ENCODE measurements around the gene LYSET. TPM values are rescaled to one million over a fixed set of nuclear protein-coding genes. Genes with fewer than 3 reads are reported as not detected.
"Not testable (repeated sequence)": the region's sequence is repeated elsewhere in the genome, so short reads cannot be mapped to it uniquely, and the experiment has no call there.

The LYSET gene
- total RNA-seq, 2 experiments from 2014 or later: 12.0 to 19.7 TPM

- H3K9me3 ChIP-seq (ENCODE audit: low read length): no peaks in the 10 kb centered on the region
- peaks cover 32% of the 10 kb centered on the region for H3K36me3 ChIP-seq (ENCODE audit: insufficient read depth, low read length)
- H2AFZ ChIP-seq (ENCODE audit: low read length): no peak overlapping the region
- CTCF ChIA-PET (ENCODE audit: unreplicated experiment): no interaction called here
- H3K4me3 ChIP-seq (ENCODE audit: low read depth, low read length, poor library complexity, severe bottlenecking): no peak overlapping the region
- no peak for DNase-seq (ENCODE audit: low spot score)
- no peaks in the 10 kb centered on the region for H3K79me2 ChIP-seq (ENCODE audit: insufficient read depth, low read depth, low read length)
- no peaks in the 10 kb centered on the region for H3K4me1 ChIP-seq (ENCODE audit: insufficient read depth, low read length, poor library complexity, severe bottlenecking)
- no peak for TF ChIP-seq CTCF (conservative IDR thresholded peaks at IDR 0.05; ENCODE audit: low read length)
- TF ChIP-seq EZH2phosphoT487 (IDR thresholded peaks at IDR 0.05; ENCODE audit: borderline replicate concordance, low read depth, low read length): no peak
- H4K20me1 ChIP-seq (ENCODE audit: insufficient read depth, low read length): no peaks in the 10 kb centered on the region
- no TSS peak for BruUV-seq (replicated peaks)
- POLR2A ChIA-PET: no interaction called here
- no peak overlapping the region for H3K4me2 ChIP-seq (ENCODE audit: low read length)
- H3K27ac ChIP-seq (ENCODE audit: low read depth, low read length, poor library complexity, severe bottlenecking): no peak overlapping the region
- intact Hi-C loops (cut with micrococcal nuclease; ENCODE audit: unreplicated experiment): no loop called here
- no peaks in the 10 kb centered on the region for H3K9me2 ChIP-seq (ENCODE audit: insufficient read depth, low read length)
These were observed 45.4 kb downstream of the LYSET start for GRCh38 chr14:93230539-93230938.

GRCh38 chr14:93231129-93231979 is 46.2 kb downstream of the LYSET start:
- DNase-seq (ENCODE audit: low spot score): no peak
- H4K20me1 ChIP-seq (ENCODE audit: insufficient read depth, low read length): no peaks in the 10 kb centered on the region
- no peaks in the 10 kb centered on the region for H3K9me3 ChIP-seq (ENCODE audit: low read length)
- peaks cover 25% of the 10 kb centered on the region for H3K36me3 ChIP-seq (ENCODE audit: insufficient read depth, low read length)
- H2AFZ ChIP-seq (ENCODE audit: low read length): no peak overlapping the region
- no peak overlapping the region for H3K4me3 ChIP-seq (ENCODE audit: low read depth, low read length, poor library complexity, severe bottlenecking)
- no peaks in the 10 kb centered on the region for H3K79me2 ChIP-seq (ENCODE audit: insufficient read depth, low read depth, low read length)
- TF ChIP-seq EZH2phosphoT487 (IDR thresholded peaks at IDR 0.05; ENCODE audit: borderline replicate concordance, low read depth, low read length) (no peak), CTCF (conservative IDR thresholded peaks at IDR 0.05; ENCODE audit: low read length) (no peak)
- no peak overlapping the region for H3K4me2 ChIP-seq (ENCODE audit: low read length)
- H3K27ac ChIP-seq (ENCODE audit: low read depth, low read length, poor library complexity, severe bottlenecking): no peak overlapping the region
- CTCF ChIA-PET (ENCODE audit: unreplicated experiment): no interaction called here
- POLR2A ChIA-PET: no interaction called here
- intact Hi-C loops (cut with micrococcal nuclease; ENCODE audit: unreplicated experiment): no loop called here
- no peaks in the 10 kb centered on the region for H3K9me2 ChIP-seq (ENCODE audit: insufficient read depth, low read length)
- H3K4me1 ChIP-seq (ENCODE audit: insufficient read depth, low read length, poor library complexity, severe bottlenecking): no peaks in the 10 kb centered on the region
- BruUV-seq (replicated peaks): no TSS peak

GRCh38 chr14:93232159-93232558 is 47.0 kb downstream of the LYSET start:
- CTCF ChIA-PET (ENCODE audit: unreplicated experiment): no interaction called here
- DNase-seq (ENCODE audit: low spot score): no peak
- Histone ChIP-seq H3K36me3 (ENCODE audit: insufficient read depth, low read length) (peaks cover 20% of the 10 kb centered on the region), H3K9me3 (ENCODE audit: low read length) (no peaks in the 10 kb centered on the region), H3K27ac (ENCODE audit: low read depth, low read length, poor library complexity, severe bottlenecking) (no peak overlapping the region), H3K9me2 (ENCODE audit: insufficient read depth, low read length) (no peaks in the 10 kb centered on the region), H3K4me3 (ENCODE audit: low read depth, low read length, poor library complexity, severe bottlenecking) (no peak overlapping the region), H3K4me2 (ENCODE audit: low read length) (no peak overlapping the region), H3K79me2 (ENCODE audit: insufficient read depth, low read depth, low read length) (no peaks in the 10 kb centered on the region), H3K4me1 (ENCODE audit: insufficient read depth, low read length, poor library complexity, severe bottlenecking) (no peaks in the 10 kb centered on the region), H4K20me1 (ENCODE audit: insufficient read depth, low read length) (no peaks in the 10 kb centered on the region), H2AFZ (ENCODE audit: low read length) (no peak overlapping the region)
- POLR2A ChIA-PET: interaction anchor here (0.7 kb wide), 1 partner anchor 64 kb away, joined by 3 read pairs; no protein-coding TSS in a partner anchor
- intact Hi-C loops (cut with micrococcal nuclease; ENCODE audit: unreplicated experiment): no loop called here
- BruUV-seq (replicated peaks): no TSS peak
- TF ChIP-seq EZH2phosphoT487 (IDR thresholded peaks at IDR 0.05; ENCODE audit: borderline replicate concordance, low read depth, low read length) (no peak), CTCF (conservative IDR thresholded peaks at IDR 0.05; ENCODE audit: low read length) (no peak)

GRCh38 chr14:93233078-93233477 is 48.0 kb downstream of the LYSET start:
- H3K27ac ChIP-seq (ENCODE audit: low read depth, low read length, poor library complexity, severe bottlenecking); intact Hi-C loops (cut with micrococcal nuclease; ENCODE audit: unreplicated experiment); H2AFZ ChIP-seq (ENCODE audit: low read length); BruUV-seq (replicated peaks); H3K9me2 ChIP-seq (ENCODE audit: insufficient read depth, low read length); H3K4me3 ChIP-seq (ENCODE audit: low read depth, low read length, poor library complexity, severe bottlenecking); DNase-seq (ENCODE audit: low spot score); H3K4me2 ChIP-seq (ENCODE audit: low read length); H3K9me3 ChIP-seq (ENCODE audit: low read length); H3K4me1 ChIP-seq (ENCODE audit: insufficient read depth, low read length, poor library complexity, severe bottlenecking); H3K79me2 ChIP-seq (ENCODE audit: insufficient read depth, low read depth, low read length); H4K20me1 ChIP-seq (ENCODE audit: insufficient read depth, low read length); POLR2A ChIA-PET; CTCF ChIA-PET (ENCODE audit: unreplicated experiment): not testable (repeated sequence)
- H3K36me3 ChIP-seq (ENCODE audit: insufficient read depth, low read length): peaks cover 11% of the 10 kb centered on the region

All from OCI-LY7 (cell line).